ENCODE measurements around the gene DRD3. TPM values are rescaled to one million over a fixed set of nuclear protein-coding genes. Genes with fewer than 3 reads are reported as not detected.

The DRD3 gene
- total and polyA plus RNA-seq, 3 donors from 2014 or later, result 0.37 to 0.94 (median 0.39) TPM

DNA sequence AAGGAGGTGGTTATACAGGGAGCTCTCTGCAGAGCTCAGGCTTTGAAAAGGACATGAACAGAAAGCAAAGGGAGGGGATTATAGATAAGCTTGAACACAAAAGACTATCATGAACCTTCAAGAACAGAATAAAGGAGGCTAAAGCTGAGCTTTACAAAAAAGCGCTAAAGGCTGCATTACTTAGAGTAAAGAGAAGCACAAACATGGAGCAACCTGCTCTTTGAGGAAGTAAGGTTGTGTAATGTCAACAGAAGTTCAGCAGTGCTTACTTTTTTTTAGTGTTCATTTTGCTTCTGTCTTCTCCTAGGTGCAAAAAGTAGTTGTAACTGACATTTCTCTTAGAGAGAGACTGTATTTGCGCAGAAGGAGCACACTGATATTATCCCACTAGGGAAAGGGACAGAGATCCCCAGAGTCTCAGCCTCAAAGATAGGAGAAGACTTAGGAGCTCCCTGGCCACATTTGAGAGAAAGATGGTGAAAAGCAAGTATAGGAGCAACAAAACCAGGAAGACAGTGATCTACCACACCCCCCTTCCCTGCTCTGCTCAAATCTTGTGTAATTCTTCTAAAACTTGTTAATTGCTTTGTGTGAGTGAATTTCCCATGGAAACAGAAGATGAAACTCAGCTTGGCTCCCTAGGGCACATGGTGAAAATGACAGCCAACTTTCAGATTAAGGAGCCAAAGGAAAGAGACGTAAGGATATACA, 67.6 kb downstream of the DRD3 start:
- Histone ChIP-seq H3K9me3 (no peaks in the 10 kb centered on the region), H3K4me3 (no peak overlapping the region), H3K36me3 (ENCODE audit: low read depth, missing control alignments) (no peaks in the 10 kb centered on the region), H3K27me3 (no peaks in the 10 kb centered on the region), H3K27ac (no peak overlapping the region), H3K4me1 (no peaks in the 10 kb centered on the region)
- no peak for TF ChIP-seq POLR2A (IDR thresholded peaks at IDR 0.05)
- TF ChIP-seq, protein P1, sequence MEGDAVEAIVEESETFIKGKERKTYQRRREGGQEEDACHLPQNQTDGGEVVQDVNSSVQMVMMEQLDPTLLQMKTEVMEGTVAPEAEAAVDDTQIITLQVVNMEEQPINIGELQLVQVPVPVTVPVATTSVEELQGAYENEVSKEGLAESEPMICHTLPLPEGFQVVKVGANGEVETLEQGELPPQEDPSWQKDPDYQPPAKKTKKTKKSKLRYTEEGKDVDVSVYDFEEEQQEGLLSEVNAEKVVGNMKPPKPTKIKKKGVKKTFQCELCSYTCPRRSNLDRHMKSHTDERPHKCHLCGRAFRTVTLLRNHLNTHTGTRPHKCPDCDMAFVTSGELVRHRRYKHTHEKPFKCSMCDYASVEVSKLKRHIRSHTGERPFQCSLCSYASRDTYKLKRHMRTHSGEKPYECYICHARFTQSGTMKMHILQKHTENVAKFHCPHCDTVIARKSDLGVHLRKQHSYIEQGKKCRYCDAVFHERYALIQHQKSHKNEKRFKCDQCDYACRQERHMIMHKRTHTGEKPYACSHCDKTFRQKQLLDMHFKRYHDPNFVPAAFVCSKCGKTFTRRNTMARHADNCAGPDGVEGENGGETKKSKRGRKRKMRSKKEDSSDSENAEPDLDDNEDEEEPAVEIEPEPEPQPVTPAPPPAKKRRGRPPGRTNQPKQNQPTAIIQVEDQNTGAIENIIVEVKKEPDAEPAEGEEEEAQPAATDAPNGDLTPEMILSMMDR (IDR thresholded peaks at IDR 0.05), result no peak
- intact Hi-C loops (cut with DNase I; ENCODE audit: low total_unique reads), result no loop called here
- WGBS, 2 donors, result 73 to 75% methylated on average over 3 of the region's 3 CpGs
- no peak for DNase-seq

DNA sequence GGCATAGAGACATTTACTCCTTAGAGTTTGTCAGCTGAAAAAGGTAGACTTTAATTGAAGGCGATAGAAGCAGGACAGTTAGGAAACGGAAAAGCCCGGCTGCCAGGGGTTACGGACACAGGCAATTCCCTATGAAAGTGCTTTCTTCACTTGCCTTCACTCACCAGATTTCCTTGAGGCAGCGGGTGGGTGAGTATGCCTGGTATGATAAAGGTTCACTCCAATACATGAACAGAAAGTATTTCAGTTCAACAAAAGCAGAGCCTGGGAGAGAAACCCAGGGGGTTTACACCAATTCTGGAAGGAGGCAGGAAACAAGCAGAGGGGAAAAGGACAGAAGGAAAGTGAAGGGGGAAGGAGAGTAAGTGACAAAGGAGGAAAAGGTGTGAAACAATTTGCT, 68.4 kb downstream of the DRD3 start:
- WGBS, 2 donors, result 76 to 84% methylated on average over 5 of the region's 5 CpGs
- no peak overlapping the region for H3K4me3 ChIP-seq
- no peaks in the 10 kb centered on the region for H3K36me3 ChIP-seq (ENCODE audit: low read depth, missing control alignments)
- no peak for DNase-seq
- H3K27me3 ChIP-seq, result no peaks in the 10 kb centered on the region
- H3K9me3 ChIP-seq, result no peaks in the 10 kb centered on the region
- H3K27ac ChIP-seq, result no peak overlapping the region
- intact Hi-C loops (cut with DNase I; ENCODE audit: low total_unique reads), result no loop called here
- TF ChIP-seq, protein P1 (IDR thresholded peaks at IDR 0.05), result no peak
- TF ChIP-seq POLR2A (IDR thresholded peaks at IDR 0.05), result no peak
- H3K4me1 ChIP-seq, result no peaks in the 10 kb centered on the region

DNA sequence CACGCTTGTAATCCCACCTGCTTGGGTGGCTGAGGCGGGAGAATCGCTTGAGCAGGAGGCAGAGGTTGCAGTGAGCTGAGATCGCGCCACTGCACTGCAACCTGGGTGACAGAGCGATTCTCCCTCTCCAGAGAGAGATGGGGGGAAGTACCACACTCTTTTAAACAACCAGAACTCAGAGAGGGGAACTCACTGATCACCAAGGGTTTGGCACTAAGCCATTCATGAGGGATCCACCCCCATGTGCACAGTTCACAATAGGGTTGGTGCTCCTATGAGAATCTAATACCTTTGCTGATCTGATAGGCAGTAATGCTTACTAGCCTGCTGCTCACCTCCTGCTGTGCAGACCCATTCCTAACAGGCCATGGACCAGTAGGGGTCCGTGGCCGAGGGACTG, 70.7 kb downstream of the DRD3 start:
- no peaks in the 10 kb centered on the region for H3K27me3 ChIP-seq
- intact Hi-C loops (cut with DNase I; ENCODE audit: low total_unique reads), result no loop called here
- H3K36me3 ChIP-seq (ENCODE audit: low read depth, missing control alignments), result no peaks in the 10 kb centered on the region
- no peaks in the 10 kb centered on the region for H3K9me3 ChIP-seq
- H3K4me1 ChIP-seq, result no peaks in the 10 kb centered on the region
- TF ChIP-seq, protein P1 (IDR thresholded peaks at IDR 0.05), result no peak
- TF ChIP-seq POLR2A (IDR thresholded peaks at IDR 0.05), result no peak
- no peak overlapping the region for H3K27ac ChIP-seq
- no peak for DNase-seq
- H3K4me3 ChIP-seq, result no peak overlapping the region
- 89 to 95% methylated on average over 8 of the region's 8 CpGs for WGBS, 2 donors

DNA sequence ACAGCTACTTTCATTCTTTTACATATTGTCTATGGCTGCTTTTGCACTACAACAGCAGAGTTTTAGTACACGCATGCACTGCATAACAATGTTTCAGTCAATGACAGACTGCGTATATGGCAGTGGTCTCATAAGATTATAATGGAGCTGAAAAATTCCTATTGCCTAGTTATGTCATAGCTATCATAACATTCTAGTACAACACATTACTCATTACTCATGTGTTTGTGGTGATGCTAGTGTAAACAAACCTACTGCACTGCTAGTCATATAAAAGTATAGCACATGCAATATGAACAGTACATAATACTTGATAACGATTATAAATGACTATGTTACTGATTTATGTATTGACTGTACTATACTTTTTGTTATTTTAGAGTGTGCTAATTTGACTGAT, 74.4 kb downstream of the DRD3 start:
- H3K27me3 ChIP-seq, result no peaks in the 10 kb centered on the region
- DNase-seq, result no peak
- no peak overlapping the region for H3K27ac ChIP-seq
- H3K36me3 ChIP-seq (ENCODE audit: low read depth, missing control alignments), result no peaks in the 10 kb centered on the region
- no peaks in the 10 kb centered on the region for H3K9me3 ChIP-seq
- WGBS, 2 donors, result 69% methylated on average over 3 of the region's 3 CpGs
- TF ChIP-seq, protein P1 (IDR thresholded peaks at IDR 0.05), result no peak
- no peak for TF ChIP-seq POLR2A (IDR thresholded peaks at IDR 0.05)
- H3K4me1 ChIP-seq, result no peaks in the 10 kb centered on the region
- H3K4me3 ChIP-seq, result no peak overlapping the region
- intact Hi-C loops (cut with DNase I; ENCODE audit: low total_unique reads), result no loop called here

DNA sequence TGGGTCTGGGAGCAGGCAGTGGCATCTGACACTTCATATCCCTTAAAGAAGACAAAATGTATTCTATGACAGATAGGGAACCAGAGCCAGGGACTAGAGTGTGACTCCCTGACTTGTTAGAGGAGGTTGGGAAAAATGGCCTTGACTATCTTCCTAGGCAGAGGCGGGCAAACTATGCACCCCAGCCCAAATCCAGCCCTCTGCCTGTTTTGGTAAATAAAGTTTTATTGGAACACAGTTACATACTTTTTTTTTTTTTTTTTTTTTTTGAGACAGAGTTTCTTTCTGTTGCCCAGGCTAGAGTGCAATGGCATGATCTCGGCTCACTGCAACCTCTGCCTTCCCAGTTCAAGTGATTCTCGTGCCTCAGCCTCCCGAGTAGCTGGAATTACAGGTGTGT, 75.0 kb downstream of the DRD3 start:
- H3K27ac ChIP-seq, result no peak overlapping the region
- no peak overlapping the region for H3K4me3 ChIP-seq
- intact Hi-C loops (cut with DNase I; ENCODE audit: low total_unique reads), result no loop called here
- H3K27me3 ChIP-seq, result no peaks in the 10 kb centered on the region
- H3K4me1 ChIP-seq, result no peaks in the 10 kb centered on the region
- WGBS, 2 donors, result 75 to 77% methylated on average over 4 of the region's 4 CpGs
- H3K36me3 ChIP-seq (ENCODE audit: low read depth, missing control alignments), result no peaks in the 10 kb centered on the region
- TF ChIP-seq POLR2A (IDR thresholded peaks at IDR 0.05), result no peak
- TF ChIP-seq, protein P1 (IDR thresholded peaks at IDR 0.05), result no peak
- H3K9me3 ChIP-seq, result no peaks in the 10 kb centered on the region
- DNase-seq, result no peak
